Keratinocyte (primary cell): ENCODE results near the gene PPP1R12C. TPM values are rescaled to one million over a fixed set of nuclear protein-coding genes. Genes with fewer than 3 reads are reported as not detected.

Experiments used
- DNase-seq: peaks from one replicate; pipeline ENCODE4 v3.0.0-alpha.2; 2011; ENCODE audit warnings: low read depth, missing footprints, low spot score
- FAIRE-seq: peaks from 2 replicates; lab custom pipeline; 2011; peaks lifted over from hg19 to GRCh38; lab: Jason Lieb, UNC
- H2AFZ ChIP-seq: 2 replicates; pipeline ENCODE4 v1.6.0; 2012; ENCODE audit warnings: low read length, control low read depth, inconsistent platforms; ENCODE audit not compliant: control insufficient read depth
- H3K27ac ChIP-seq: 2 replicates; pipeline ENCODE4 v1.5.1; 2011; ENCODE audit warnings: low read length; ENCODE audit not compliant: control insufficient read depth, insufficient read depth
- H3K27me3 ChIP-seq: 3 replicates; pipeline ENCODE4 v1.6.0; 2011; ENCODE audit warnings: low read length; ENCODE audit not compliant: control insufficient read depth, insufficient read depth; ENCODE audit errors: extremely low read depth
- H3K36me3 ChIP-seq, 2 experiments: 2 replicates in 1 of 2; 3 replicates in 1 of 2; pipeline ENCODE4 v1.5.1; 2011; ENCODE audit warnings: low read length in 2 of 2, mild to moderate bottlenecking in 1 of 2; ENCODE audit not compliant: control insufficient read depth in 2 of 2, insufficient read depth in 2 of 2; ENCODE audit errors: extremely low read depth in 1 of 2
- H3K4me1 ChIP-seq: 3 replicates; pipeline ENCODE4 v1.5.1; 2011; ENCODE audit warnings: low read length; ENCODE audit not compliant: control insufficient read depth, insufficient read depth; ENCODE audit errors: extremely low read depth
- H3K4me2 ChIP-seq: 3 replicates; pipeline ENCODE4 v1.6.0; 2011; ENCODE audit warnings: low read depth, low read length; ENCODE audit not compliant: control insufficient read depth, insufficient read depth; ENCODE audit errors: extremely low read depth
- H3K4me3 ChIP-seq, 3 experiments: fragments of 200-600 bp in 1 of 3; sonication (generic) in 1 of 3; 2 replicates in 2 of 3; 3 replicates in 1 of 3; pipeline ENCODE4 v1.5.1; 2011 to 2016; ENCODE audit warnings: low read length in 3 of 3, mild to moderate bottlenecking in 3 of 3, control low read depth in 2 of 3, inconsistent platforms in 1 of 3, low read depth in 1 of 3, mixed read lengths in 1 of 3, mixed run types in 1 of 3, moderate library complexity in 1 of 3; ENCODE audit not compliant: control insufficient read depth in 2 of 3, insufficient read depth in 2 of 3; ENCODE audit errors: extremely low read depth in 1 of 3
- H3K79me2 ChIP-seq: 2 replicates; pipeline ENCODE4 v1.6.0; 2012; ENCODE audit warnings: low read length; ENCODE audit not compliant: control insufficient read depth, insufficient read depth
- H3K9ac ChIP-seq: 3 replicates; pipeline ENCODE4 v1.6.0; 2011; ENCODE audit warnings: low read length; ENCODE audit not compliant: control insufficient read depth, insufficient read depth; ENCODE audit errors: extremely low read depth
- H3K9me1 ChIP-seq: 3 replicates; pipeline ENCODE4 v1.6.0; 2011; ENCODE audit warnings: low read length; ENCODE audit not compliant: control insufficient read depth, insufficient read depth; ENCODE audit errors: extremely low read depth
- H3K9me3 ChIP-seq: 2 replicates; pipeline ENCODE4 v1.5.1; 2012; ENCODE audit warnings: low read depth, low read length; ENCODE audit not compliant: control insufficient read depth
- H4K20me1 ChIP-seq: 3 replicates; pipeline ENCODE4 v1.6.0; 2011; ENCODE audit warnings: low read length; ENCODE audit not compliant: control insufficient read depth, insufficient read depth; ENCODE audit errors: extremely low read depth
- EZH2 ChIP-seq: IDR thresholded peaks from one replicate; pipeline ENCODE4 v1.6.1; 2012; ENCODE audit warnings: inconsistent platforms, mild to moderate bottlenecking, low read length, moderate library complexity
- dilution Hi-C: fragments of 300-500 bp; cut with MboI; formaldehyde crosslinking; loops from one replicate; pipeline ENCODE4 v1.7.0; 2020; ENCODE audit warnings: low sequenced_read_pairs; ENCODE audit not compliant: extremely low pct_ligation_motif_present
- polyA plus RNA-seq, 5 experiments: library from polyadenylated mRNA; depleted of rRNA in 3 of 5; stranded (reverse) in 3 of 5; stranded (forward) in 1 of 5; unstranded in 1 of 5; fragments of >200 nt; gene quantifications; 1 replicate in 1 of 5; 2 replicates in 3 of 5; 3 replicates in 1 of 5; pipeline versions ENCODE4 v1.2.1 to v1.2.3, GENCODE V29; 2011 to 2012; ENCODE audit warnings: missing spikeins in 2 of 5, low read depth in 1 of 5, low replicate concordance in 1 of 5
- TF ChIP-seq, protein P1 (sequence below), 3 experiments: IDR thresholded peaks in 1 of 3; conservative IDR thresholded peaks in 1 of 3; optimal IDR thresholded peaks in 1 of 3; 2 replicates in 2 of 3; 3 replicates in 1 of 3; pipeline versions ENCODE3 to v1.5.1; 2011; ENCODE audit warnings: low read length in 3 of 3, mild to moderate bottlenecking in 3 of 3, moderate library complexity in 2 of 3, control low read depth in 1 of 3, inconsistent platforms in 1 of 3; ENCODE audit not compliant: insufficient read depth in 2 of 3; ENCODE audit errors: extremely low read depth in 1 of 3

PPP1R12C gene
- polyA plus RNA-seq, 1 donor (not counting 4 experiments of a cell fraction or from before 2014, with no cell fraction given): 24.7 TPM

DNA sequence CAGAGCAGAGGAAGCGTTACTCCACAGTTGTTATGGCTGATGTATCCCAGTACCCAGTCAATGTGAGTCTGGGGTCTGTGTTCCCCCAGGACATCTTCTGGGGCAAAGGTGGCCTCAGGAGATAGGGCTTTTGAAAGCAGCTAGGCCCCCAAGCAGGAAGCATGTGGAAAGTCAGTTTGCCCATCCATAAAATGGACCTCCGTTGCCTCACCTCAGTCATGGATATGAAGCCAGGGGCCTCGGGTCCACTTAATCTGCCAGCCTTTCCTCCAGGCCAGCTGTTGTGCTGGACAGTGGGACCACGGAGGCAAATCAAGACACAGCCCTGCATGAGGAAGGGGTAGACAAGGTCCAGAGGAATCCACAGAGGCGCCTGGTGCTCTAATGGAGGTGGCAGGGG, 38.4 kb downstream of the PPP1R12C start:
- Histone ChIP-seq H3K27me3 (peaks cover 17% of the 10 kb centered on the region), H3K9ac (no peak overlapping the region), H3K79me2 (no peaks in the 10 kb centered on the region), H3K36me3 (peaks cover 0 to 6% of the 10 kb centered on the region in 2 experiments), H4K20me1 (no peaks in the 10 kb centered on the region), H3K9me3 (no peaks in the 10 kb centered on the region), H3K4me3 (no peak overlapping the region), H3K4me1 (peaks cover 20% of the 10 kb centered on the region), H2AFZ (no peak overlapping the region), H3K27ac (no peak overlapping the region), H3K4me2 (no peak overlapping the region), H3K9me1 (no peaks in the 10 kb centered on the region)
- dilution Hi-C loops: no loop called here
- FAIRE-seq (no peak), DNase-seq (no peak)
- no peak for TF ChIP-seq EZH2
- TF ChIP-seq, protein P1, sequence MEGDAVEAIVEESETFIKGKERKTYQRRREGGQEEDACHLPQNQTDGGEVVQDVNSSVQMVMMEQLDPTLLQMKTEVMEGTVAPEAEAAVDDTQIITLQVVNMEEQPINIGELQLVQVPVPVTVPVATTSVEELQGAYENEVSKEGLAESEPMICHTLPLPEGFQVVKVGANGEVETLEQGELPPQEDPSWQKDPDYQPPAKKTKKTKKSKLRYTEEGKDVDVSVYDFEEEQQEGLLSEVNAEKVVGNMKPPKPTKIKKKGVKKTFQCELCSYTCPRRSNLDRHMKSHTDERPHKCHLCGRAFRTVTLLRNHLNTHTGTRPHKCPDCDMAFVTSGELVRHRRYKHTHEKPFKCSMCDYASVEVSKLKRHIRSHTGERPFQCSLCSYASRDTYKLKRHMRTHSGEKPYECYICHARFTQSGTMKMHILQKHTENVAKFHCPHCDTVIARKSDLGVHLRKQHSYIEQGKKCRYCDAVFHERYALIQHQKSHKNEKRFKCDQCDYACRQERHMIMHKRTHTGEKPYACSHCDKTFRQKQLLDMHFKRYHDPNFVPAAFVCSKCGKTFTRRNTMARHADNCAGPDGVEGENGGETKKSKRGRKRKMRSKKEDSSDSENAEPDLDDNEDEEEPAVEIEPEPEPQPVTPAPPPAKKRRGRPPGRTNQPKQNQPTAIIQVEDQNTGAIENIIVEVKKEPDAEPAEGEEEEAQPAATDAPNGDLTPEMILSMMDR (optimal IDR thresholded peaks at IDR 0.05 in 1 of 3, IDR thresholded peaks at IDR 0.05 in 1 of 3, conservative IDR thresholded peaks at IDR 0.05 in 1 of 3; ENCODE audit: extremely low read depth in 1 of 3, insufficient read depth in 2 of 3, low read length in 3 of 3): no peak

DNA sequence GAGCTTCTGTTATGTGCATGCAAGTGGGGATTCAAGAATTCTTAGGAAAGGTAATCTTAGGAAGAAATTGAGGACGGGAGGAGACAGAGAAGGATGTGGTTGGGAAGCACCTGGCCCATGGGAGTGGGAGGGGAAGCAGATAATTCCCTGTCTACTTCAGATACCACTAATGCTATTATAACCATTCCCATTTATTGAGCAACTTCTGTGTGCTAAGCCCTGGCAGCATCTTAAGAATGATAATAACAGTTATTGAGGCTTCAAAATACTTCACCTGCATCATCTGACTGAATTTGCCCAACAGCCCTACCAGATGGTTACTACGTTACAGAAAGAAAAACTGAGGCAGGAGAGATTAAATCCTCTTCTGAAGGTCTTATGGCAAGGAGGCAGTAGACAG, 40.3 kb downstream of the PPP1R12C start:
- H3K79me2 ChIP-seq: no peaks in the 10 kb centered on the region
- no peak overlapping the region for H3K4me2 ChIP-seq
- H3K9me3 ChIP-seq: no peaks in the 10 kb centered on the region
- no peak overlapping the region for H3K4me3 ChIP-seq
- H3K4me1 ChIP-seq: peaks cover 20% of the 10 kb centered on the region
- dilution Hi-C loops: no loop called here
- no peak overlapping the region for H3K27ac ChIP-seq
- H4K20me1 ChIP-seq: no peaks in the 10 kb centered on the region
- TF ChIP-seq, protein P1 (optimal IDR thresholded peaks at IDR 0.05 in 1 of 3, IDR thresholded peaks at IDR 0.05 in 1 of 3, conservative IDR thresholded peaks at IDR 0.05 in 1 of 3; ENCODE audit: extremely low read depth in 1 of 3, insufficient read depth in 2 of 3, low read length in 3 of 3): no peak
- no peak for TF ChIP-seq EZH2
- H2AFZ ChIP-seq: no peak overlapping the region
- peaks cover 6% of the 10 kb centered on the region for H3K27me3 ChIP-seq
- FAIRE-seq (no peak), DNase-seq (no peak)
- H3K9me1 ChIP-seq: no peaks in the 10 kb centered on the region
- peaks cover 0 to 4% of the 10 kb centered on the region in 2 experiments for H3K36me3 ChIP-seq
- no peak overlapping the region for H3K9ac ChIP-seq
